OCI-LY3 (cell line): ENCODE data around the gene CFP.

Source experiments
- H2AFZ ChIP-seq: fragments of 200-600, 300-600 bp; shearing (Covaris generic); 2 replicates; pipeline ENCODE4 v1.6.0; 2014; ENCODE audit warnings: antibody characterized with exemption, low read depth, low read length
- H3K27ac ChIP-seq: fragments of 200-600, 300-600 bp; sonication (generic); 2 replicates; pipeline ENCODE4 v1.5.1; 2014; ENCODE audit warnings: mild to moderate bottlenecking, low read length, moderate library complexity, mixed read lengths
- H3K27me3 ChIP-seq: fragments of 200-600, 300-600 bp; sonication (generic); 2 replicates; pipeline ENCODE4 v1.6.1; 2014; ENCODE audit warnings: low read depth, low read length, mixed read lengths
- H3K36me3 ChIP-seq: fragments of 200-600, 300-600 bp; sonication (generic); replicated peaks from 2 replicates; pipeline ENCODE3; 2014; ENCODE audit warnings: low read depth, low read length, mixed read lengths
- H3K4me1 ChIP-seq: fragments of 300-600, 200-600 bp; sonication (generic); 2 replicates; pipeline ENCODE4 v1.6.1; 2014; ENCODE audit warnings: low read length, mixed read lengths
- H3K4me2 ChIP-seq: fragments of 200-600, 300-600 bp; sonication (generic); 2 replicates; pipeline ENCODE4 v1.6.1; 2014; ENCODE audit warnings: low read length, mixed read lengths
- H3K4me3 ChIP-seq: fragments of 300-600, 200-600 bp; sonication (generic); 2 replicates; pipeline ENCODE4 v1.5.1; 2014; ENCODE audit warnings: antibody characterized with exemption, mild to moderate bottlenecking, low read length, moderate library complexity
- H3K79me2 ChIP-seq: fragments of 300-600, 200-600 bp; shearing (Covaris generic); 2 replicates; pipeline ENCODE4 v1.6.1; 2014; ENCODE audit warnings: mild to moderate bottlenecking, low read length, mixed read lengths
- H3K9ac ChIP-seq: fragments of 300-600, 200-600 bp; shearing (Covaris generic); 2 replicates; pipeline ENCODE4 v1.6.0; 2014; ENCODE audit warnings: mild to moderate bottlenecking, low read length, moderate library complexity
- H3K9me3 ChIP-seq: fragments of 200-600, 300-600 bp; shearing (Covaris generic); 2 replicates; pipeline ENCODE4 v1.6.1; 2014; ENCODE audit warnings: low read length, mixed read lengths; ENCODE audit not compliant: insufficient read depth
- H4K20me1 ChIP-seq: fragments of 200-600, 300-600 bp; sonication (generic); 2 replicates; pipeline ENCODE4 v1.6.1; 2016; ENCODE audit warnings: low read length, mixed read lengths; ENCODE audit not compliant: insufficient read depth
- CTCF ChIP-seq: fragments of 200-600, 300-600 bp; sonication (generic); IDR thresholded peaks from 2 replicates; pipeline ENCODE4 v1.5.1; 2014; ENCODE audit warnings: antibody characterized with exemption, low read length, low read depth
- EZH2phosphoT487 ChIP-seq: fragments of 200-600 bp; shearing (Covaris generic); IDR thresholded peaks from 2 replicates; pipeline ENCODE4 v1.6.1; 2018; ENCODE audit warnings: antibody characterized with exemption, mixed run types, low read depth

CFP gene

DNA sequence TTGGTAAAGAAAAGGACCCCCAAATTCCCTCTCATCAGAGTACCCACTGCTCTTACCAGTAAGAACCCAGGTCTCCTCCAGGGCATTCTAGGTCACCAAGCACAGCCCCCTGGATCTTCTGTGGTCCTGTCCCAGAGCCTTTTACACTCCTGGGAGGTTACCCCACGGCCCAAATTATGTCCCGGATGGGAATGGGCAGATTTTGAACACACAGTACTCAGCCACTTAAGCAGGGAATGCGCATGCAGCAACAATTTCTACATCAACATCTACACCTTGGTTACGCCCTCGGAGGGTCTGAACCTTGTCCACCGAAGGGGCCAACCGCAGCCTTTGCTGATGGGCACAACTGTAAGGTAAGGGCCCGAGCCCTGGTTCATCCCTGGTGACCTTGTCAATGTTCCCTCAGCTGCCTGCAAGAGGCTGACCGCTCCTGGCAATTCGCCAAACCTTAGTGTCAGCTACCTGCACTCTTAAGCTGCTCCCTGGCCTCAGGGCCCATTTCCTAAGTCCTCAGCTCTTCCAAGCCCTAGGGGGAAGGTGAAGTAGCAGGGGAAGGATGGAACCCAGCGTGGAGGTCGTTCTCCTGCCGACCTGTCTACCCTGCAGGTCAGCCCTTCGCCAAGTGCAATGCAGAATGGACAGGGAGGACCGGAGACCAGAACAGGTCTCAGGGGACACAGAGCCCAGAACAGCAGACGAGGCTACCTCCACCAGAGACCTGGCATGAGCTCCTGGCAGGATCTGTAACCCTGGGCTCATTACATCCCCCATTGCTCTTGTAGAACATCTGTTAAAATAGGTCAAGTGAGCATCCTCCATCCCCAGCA lies 41.6 kb downstream of the CFP start:
- Histone ChIP-seq H3K4me1 (no peaks in the 10 kb centered on the region), H3K36me3 (no peaks in the 10 kb centered on the region), H3K27me3 (no peaks in the 10 kb centered on the region), H3K4me2 (no peak overlapping the region), H2AFZ (no peak overlapping the region), H3K9ac (no peak overlapping the region), H3K27ac (no peak overlapping the region), H3K4me3 (no peak overlapping the region), H3K79me2 (no peaks in the 10 kb centered on the region), H4K20me1 (no peaks in the 10 kb centered on the region), H3K9me3 (no peaks in the 10 kb centered on the region)
- no peak for TF ChIP-seq EZH2phosphoT487
- TF ChIP-seq CTCF = no peak

DNA sequence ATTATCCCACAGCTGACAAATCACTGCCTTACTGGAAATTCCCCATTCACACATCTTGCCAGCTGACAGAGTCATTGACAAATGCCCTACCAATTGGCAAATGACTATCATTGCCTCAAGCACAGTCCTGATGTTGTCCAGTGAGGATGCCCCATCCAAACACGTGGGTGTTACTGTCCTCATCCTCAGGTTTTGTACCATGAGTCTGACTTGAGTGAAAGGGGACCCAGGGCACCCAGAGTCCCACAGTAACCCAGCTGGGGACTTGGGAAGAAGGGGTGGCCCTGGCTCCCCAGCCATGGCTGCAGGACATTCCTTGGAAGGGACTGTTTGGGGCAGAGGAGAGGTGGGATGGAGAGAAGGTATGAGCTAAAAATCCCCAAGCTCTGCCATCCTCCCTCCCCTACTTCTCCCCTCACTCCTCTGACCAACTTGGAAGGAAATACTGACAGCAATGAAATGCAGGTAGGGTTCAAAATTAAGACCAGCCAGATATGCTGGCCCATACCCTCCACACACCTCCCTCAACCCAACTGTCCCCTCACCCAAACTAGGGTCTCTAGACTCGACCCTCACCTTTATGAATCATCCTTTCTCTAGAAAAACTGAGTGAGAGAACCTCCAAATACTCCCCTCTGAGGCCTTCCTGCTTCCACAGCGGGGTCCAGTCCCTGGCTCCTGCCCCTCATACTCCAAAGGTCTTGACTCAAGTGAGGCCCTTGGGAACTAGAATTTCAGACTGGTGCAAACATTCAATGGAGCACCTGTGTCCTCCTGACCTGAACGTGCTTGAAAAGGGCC lies 42.4 kb downstream of the CFP start:
- no peak for TF ChIP-seq CTCF
- TF ChIP-seq EZH2phosphoT487 = no peak
- no peak overlapping the region for H3K4me3 ChIP-seq
- H3K9ac ChIP-seq = no peak overlapping the region

DNA sequence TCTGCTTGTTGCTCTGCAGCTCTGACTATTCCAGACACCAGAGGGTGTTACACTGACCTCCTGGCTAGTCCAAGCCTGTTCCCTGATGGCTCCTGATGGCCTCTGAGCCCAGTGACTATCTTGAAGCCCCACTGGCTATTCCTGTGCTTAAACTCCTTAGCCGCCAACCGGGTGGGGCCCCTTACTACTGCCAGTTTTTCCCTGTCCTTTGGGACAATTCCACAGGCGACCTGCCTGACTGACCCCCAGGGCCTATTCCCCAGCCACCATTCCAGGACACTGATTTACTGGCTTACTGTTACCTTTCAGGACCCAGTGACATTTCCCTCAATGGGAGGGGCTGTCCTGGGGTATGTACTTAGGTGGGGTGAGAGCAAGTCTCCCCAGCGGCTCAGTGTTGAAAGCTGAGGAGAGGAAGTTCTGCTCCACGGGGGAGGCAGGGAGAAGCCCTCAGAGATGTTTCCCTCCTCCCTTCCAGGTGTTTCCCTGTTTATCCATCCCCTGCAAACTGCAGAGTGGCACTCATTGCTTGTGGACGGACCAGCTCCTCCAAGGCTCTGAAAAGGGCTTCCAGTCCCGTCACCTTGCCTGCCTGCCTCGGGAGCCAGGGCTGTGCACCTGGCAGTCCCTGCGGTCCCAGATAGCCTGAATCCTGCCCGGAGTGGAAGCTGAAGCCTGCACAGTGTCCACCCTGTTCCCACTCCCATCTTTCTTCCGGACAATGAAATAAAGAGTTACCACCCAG lies 43.5 kb downstream of the CFP start:
- H3K4me3 ChIP-seq = no peak overlapping the region
- no peak overlapping the region for H3K9ac ChIP-seq
- H3K27me3 ChIP-seq = no peaks in the 10 kb centered on the region
- H3K79me2 ChIP-seq = no peaks in the 10 kb centered on the region
- no peaks in the 10 kb centered on the region for H3K9me3 ChIP-seq
- H4K20me1 ChIP-seq = no peaks in the 10 kb centered on the region
- no peak overlapping the region for H3K4me2 ChIP-seq
- peaks cover 8% of the 10 kb centered on the region for H3K4me1 ChIP-seq
- H3K27ac ChIP-seq = no peak overlapping the region
- TF ChIP-seq CTCF = no peak
- no peak for TF ChIP-seq EZH2phosphoT487
- H3K36me3 ChIP-seq = no peaks in the 10 kb centered on the region
- H2AFZ ChIP-seq = no peak overlapping the region

More for the DNA sequence above, 42.4 kb downstream of the CFP start:
- no peaks in the 10 kb centered on the region for H4K20me1 ChIP-seq
- no peak overlapping the region for H3K4me2 ChIP-seq
- no peaks in the 10 kb centered on the region for H3K4me1 ChIP-seq
- no peaks in the 10 kb centered on the region for H3K9me3 ChIP-seq
- no peak overlapping the region for H2AFZ ChIP-seq
- no peaks in the 10 kb centered on the region for H3K79me2 ChIP-seq
- no peak overlapping the region for H3K27ac ChIP-seq
- H3K27me3 ChIP-seq = no peaks in the 10 kb centered on the region
- no peaks in the 10 kb centered on the region for H3K36me3 ChIP-seq

DNA sequence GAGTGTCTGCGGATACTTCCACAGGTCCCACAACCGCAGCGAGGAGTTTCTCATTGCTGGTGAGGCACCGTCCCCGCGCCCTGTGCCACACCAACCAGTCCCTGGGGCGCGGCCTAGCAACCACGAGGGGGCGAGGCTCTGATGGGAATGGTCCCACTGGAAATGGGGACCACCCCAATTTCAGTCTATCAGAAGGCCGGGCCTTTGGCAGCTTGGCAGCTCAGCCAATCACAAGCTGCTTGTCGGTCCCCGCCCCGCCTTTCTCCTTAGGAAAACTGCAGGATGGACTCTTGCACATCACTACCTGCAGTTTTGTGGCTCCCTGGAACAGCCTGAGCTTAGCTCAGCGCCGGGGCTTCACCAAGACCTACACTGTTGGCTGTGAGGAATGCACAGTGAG lies 44.5 kb downstream of the CFP start:
- H3K9me3 ChIP-seq = no peaks in the 10 kb centered on the region
- no peak overlapping the region for H3K4me3 ChIP-seq
- H3K27me3 ChIP-seq = no peaks in the 10 kb centered on the region
- no peak overlapping the region for H3K4me2 ChIP-seq
- H3K36me3 ChIP-seq = no peaks in the 10 kb centered on the region
- H3K9ac ChIP-seq = no peak overlapping the region
- no peaks in the 10 kb centered on the region for H3K79me2 ChIP-seq
- peaks cover 8% of the 10 kb centered on the region for H3K4me1 ChIP-seq
- H2AFZ ChIP-seq = no peak overlapping the region
- no peaks in the 10 kb centered on the region for H4K20me1 ChIP-seq
- no peak for TF ChIP-seq CTCF
- TF ChIP-seq EZH2phosphoT487 = no peak
- no peak overlapping the region for H3K27ac ChIP-seq
